Mesenchymal stem cell (in vitro differentiated cells and primary cell): ENCODE data around the gene AP3B1.
A peak's percentile ranks its signal among the peaks of the same experiment; 100 is the strongest.

Experiments used
- DNase-seq: peaks from one replicate; pipeline ENCODE4 v3.0.0-alpha.2; 2013
- H2AFZ ChIP-seq: one replicate; pipeline ENCODE4 v1.6.1; 2013; ENCODE audit warnings: low read depth, mild to moderate bottlenecking, control low read depth, inconsistent platforms, low read length, moderate library complexity
- H2AK5ac ChIP-seq: 2 replicates; pipeline ENCODE4 v1.6.1; 2013; ENCODE audit warnings: low read length, moderate library complexity, mild to moderate bottlenecking, inconsistent platforms; ENCODE audit not compliant: severe bottlenecking
- H2BK120ac ChIP-seq: one replicate; pipeline ENCODE4 v1.6.1; 2013; ENCODE audit warnings: low read depth, mild to moderate bottlenecking, inconsistent platforms, low read length, moderate library complexity
- H2BK12ac ChIP-seq, 2 experiments: one replicate each; pipeline ENCODE4 v1.6.1; 2013; ENCODE audit warnings: inconsistent platforms in 2 of 2, low read length in 2 of 2, mild to moderate bottlenecking in 2 of 2, moderate library complexity in 2 of 2, control low read depth in 1 of 2
- H2BK15ac ChIP-seq: one replicate; pipeline ENCODE4 v1.6.1; 2013; ENCODE audit warnings: mild to moderate bottlenecking, low read depth, inconsistent platforms; ENCODE audit not compliant: poor library complexity, severe bottlenecking
- H2BK5ac ChIP-seq: 2 replicates; pipeline ENCODE4 v1.6.1; 2013; ENCODE audit warnings: low read depth, mild to moderate bottlenecking, low read length, control low read depth, inconsistent platforms; ENCODE audit not compliant: poor library complexity, severe bottlenecking
- H3K14ac ChIP-seq, 2 experiments: one replicate each; pipeline ENCODE4 v1.6.1; 2013; ENCODE audit warnings: inconsistent platforms in 2 of 2, low read length in 2 of 2, control low read depth in 1 of 2, mild to moderate bottlenecking in 1 of 2, moderate library complexity in 1 of 2
- H3K18ac ChIP-seq, 2 experiments: one replicate each; pipeline ENCODE4 v1.6.1; 2013; ENCODE audit warnings: inconsistent platforms in 2 of 2, low read length in 2 of 2, control low read depth in 1 of 2, low read depth in 1 of 2, mild to moderate bottlenecking in 1 of 2
- H3K23ac ChIP-seq, 2 experiments: one replicate each; pipeline ENCODE4 v1.6.1; 2013; ENCODE audit warnings: inconsistent platforms in 2 of 2, low read length in 2 of 2, mild to moderate bottlenecking in 2 of 2, moderate library complexity in 2 of 2, control low read depth in 1 of 2
- H3K27ac ChIP-seq: 2 replicates; pipeline ENCODE4 v1.5.1; 2013; ENCODE audit warnings: mild to moderate bottlenecking, moderate library complexity, low read length, control low read depth, inconsistent platforms; ENCODE audit not compliant: poor library complexity, severe bottlenecking
- H3K27me3 ChIP-seq, 2 experiments: 2 replicates each; pipeline versions ENCODE4 v1.6.1 to v1.7.0; 2013; ENCODE audit warnings: low read length in 2 of 2, mild to moderate bottlenecking in 2 of 2, moderate library complexity in 2 of 2, control low read depth in 1 of 2, inconsistent platforms in 1 of 2; ENCODE audit not compliant: control insufficient read depth in 1 of 2, insufficient read depth in 1 of 2
- H3K36me3 ChIP-seq, 2 experiments: 2 replicates each; pipeline versions ENCODE4 v1.6.1 to v1.7.0; 2013; ENCODE audit warnings: low read length in 2 of 2, control low read depth in 1 of 2, inconsistent platforms in 1 of 2, low read depth in 1 of 2, mild to moderate bottlenecking in 1 of 2; ENCODE audit not compliant: insufficient read depth in 2 of 2, control insufficient read depth in 1 of 2
- H3K4ac ChIP-seq, 2 experiments: one replicate each; pipeline ENCODE4 v1.6.1; 2013; ENCODE audit warnings: inconsistent platforms in 2 of 2, low read length in 2 of 2, mild to moderate bottlenecking in 2 of 2, moderate library complexity in 2 of 2, control low read depth in 1 of 2, low read depth in 1 of 2
- H3K4me1 ChIP-seq: 2 replicates; pipeline ENCODE4 v1.6.1; 2013; ENCODE audit warnings: low read depth, low read length, control low read depth; ENCODE audit not compliant: control insufficient read depth, insufficient read depth
- H3K4me2 ChIP-seq: 2 replicates; pipeline ENCODE4 v1.6.1; 2013; ENCODE audit warnings: low read length, mild to moderate bottlenecking, inconsistent platforms; ENCODE audit not compliant: poor library complexity, severe bottlenecking
- H3K4me3 ChIP-seq, 2 experiments: 2 replicates each; pipeline versions ENCODE4 v1.5.1 to v1.7.0; 2013; ENCODE audit warnings: low read length in 2 of 2, mild to moderate bottlenecking in 2 of 2, control low read depth in 1 of 2, low read depth in 1 of 2; ENCODE audit not compliant: insufficient read depth in 1 of 2
- H3K79me1 ChIP-seq: replicated peaks from 2 replicates; pipeline ENCODE4 v1.6.1; 2013; ENCODE audit warnings: mild to moderate bottlenecking, control low read depth, low read length, inconsistent platforms; ENCODE audit not compliant: poor library complexity, severe bottlenecking
- H3K9ac ChIP-seq: 2 replicates; pipeline ENCODE4 v1.7.0; 2013; ENCODE audit warnings: mild to moderate bottlenecking, low read length, moderate library complexity
- H3K9me3 ChIP-seq: 2 replicates; pipeline ENCODE4 v1.7.0; 2013; ENCODE audit warnings: mild to moderate bottlenecking, low read length; ENCODE audit not compliant: control insufficient read depth
- H4K8ac ChIP-seq: one replicate; pipeline ENCODE4 v1.6.1; 2013; ENCODE audit warnings: inconsistent platforms, mild to moderate bottlenecking, low read length, moderate library complexity
- H4K91ac ChIP-seq: one replicate; pipeline ENCODE4 v1.6.1; 2013; ENCODE audit warnings: mild to moderate bottlenecking, low read length, inconsistent platforms
- WGBS: methylation state at CpG from one replicate; pipeline ENCODE4 v1.1.7; 2013; ENCODE audit warnings: mixed read lengths; 5-methylcytosine and 5-hydroxymethylcytosine counted together

The AP3B1 gene

GRCh38 chr5:77987988-77988387 lies 306.5 kb downstream of the AP3B1 start:
- Histone ChIP-seq H3K27me3 (peaks cover 0 to 9% of the 10 kb centered on the region in 2 experiments), H3K79me1 (peaks cover under 1% of the 10 kb centered on the region), H4K91ac (no peak overlapping the region), H2AK5ac (no peak overlapping the region), H2BK120ac (no peak overlapping the region), H2AFZ (no peak overlapping the region), H3K4me2 (no peak overlapping the region), H3K18ac (no peak overlapping the region), H3K23ac (no peak overlapping the region), H3K4me3 (peak overlapping the region in 1 of 2 experiments; percentile 27), H3K9ac (no peak overlapping the region), H3K4ac (no peak overlapping the region), H3K27ac (no peak overlapping the region), H2BK5ac (no peak overlapping the region), H3K9me3 (no peaks in the 10 kb centered on the region), H2BK12ac (no peak overlapping the region), H3K4me1 (peaks cover 9% of the 10 kb centered on the region), H3K36me3 (peaks cover 3 to 15% of the 10 kb centered on the region in 2 experiments), H2BK15ac (no peak overlapping the region), H3K14ac (no peak overlapping the region), H4K8ac (no peak overlapping the region)
- no peak for DNase-seq
- 94% methylated on average over 19 of the region's 19 CpGs for WGBS

- H3K36me3 ChIP-seq = peaks cover 0 to 13% of the 10 kb centered on the region in 2 experiments
- H3K27ac ChIP-seq = no peak overlapping the region
- 70% methylated on average over 4 of the region's 5 CpGs for WGBS
- no peak overlapping the region for H3K4me2 ChIP-seq
- no peak overlapping the region for H3K23ac ChIP-seq
- H2BK12ac ChIP-seq = no peak overlapping the region
- no peak overlapping the region for H2AFZ ChIP-seq
- no peak overlapping the region for H2BK15ac ChIP-seq
- no peak overlapping the region for H2AK5ac ChIP-seq
- no peak overlapping the region for H3K4ac ChIP-seq
- H2BK120ac ChIP-seq = no peak overlapping the region
- no peak overlapping the region for H4K8ac ChIP-seq
- no peak overlapping the region for H3K9ac ChIP-seq
- peak overlapping the region; percentile 15 for H4K91ac ChIP-seq
- peaks cover 8% of the 10 kb centered on the region for H3K4me1 ChIP-seq
- H3K9me3 ChIP-seq = no peaks in the 10 kb centered on the region
- H3K18ac ChIP-seq = no peak overlapping the region
- H2BK5ac ChIP-seq = no peak overlapping the region
- peaks cover 0 to 9% of the 10 kb centered on the region in 2 experiments for H3K27me3 ChIP-seq
- no peak overlapping the region for H3K14ac ChIP-seq
- H3K4me3 ChIP-seq = no peak overlapping the region
- DNase-seq = no peak
- no peaks in the 10 kb centered on the region for H3K79me1 ChIP-seq
Measured at GRCh38 chr5:77987331-77987730, 307.2 kb downstream of the AP3B1 start.

GRCh38 chr5:77986261-77986660 lies 308.2 kb downstream of the AP3B1 start:
- Histone ChIP-seq H2BK12ac (no peak overlapping the region), H2AK5ac (no peak overlapping the region), H2BK15ac (no peak overlapping the region), H2BK120ac (no peak overlapping the region), H3K4ac (no peak overlapping the region), H3K9ac (no peak overlapping the region), H3K9me3 (no peaks in the 10 kb centered on the region), H3K27ac (no peak overlapping the region), H2AFZ (no peak overlapping the region), H3K4me2 (no peak overlapping the region), H3K27me3 (peaks cover 0 to 16% of the 10 kb centered on the region in 2 experiments), H4K91ac (no peak overlapping the region), H3K14ac (no peak overlapping the region), H3K36me3 (peaks cover 0 to 13% of the 10 kb centered on the region in 2 experiments), H3K4me3 (no peak overlapping the region), H4K8ac (no peak overlapping the region), H3K4me1 (peaks cover 5% of the 10 kb centered on the region), H3K18ac (no peak overlapping the region), H3K23ac (no peak overlapping the region), H3K79me1 (no peaks in the 10 kb centered on the region), H2BK5ac (no peak overlapping the region)
- no peak for DNase-seq
- WGBS = 97% methylated on average over 6 of the region's 6 CpGs

GRCh38 chr5:77985247-77985646 lies 309.3 kb downstream of the AP3B1 start:
- no peak overlapping the region for H2BK5ac ChIP-seq
- no peak overlapping the region for H2BK15ac ChIP-seq
- WGBS = 84% methylated on average over 3 of the region's 3 CpGs
- H3K18ac ChIP-seq = no peak overlapping the region
- no peak overlapping the region for H2BK120ac ChIP-seq
- H3K79me1 ChIP-seq = no peaks in the 10 kb centered on the region
- H3K9ac ChIP-seq = no peak overlapping the region
- no peak for DNase-seq
- H3K9me3 ChIP-seq = no peaks in the 10 kb centered on the region
- peaks cover 0 to 8% of the 10 kb centered on the region in 2 experiments for H3K36me3 ChIP-seq
- H3K27ac ChIP-seq = no peak overlapping the region
- H3K4me1 ChIP-seq = peaks cover 2% of the 10 kb centered on the region
- no peak overlapping the region for H2AFZ ChIP-seq
- H3K14ac ChIP-seq = no peak overlapping the region
- H4K91ac ChIP-seq = no peak overlapping the region
- no peak overlapping the region for H3K4me2 ChIP-seq
- H3K27me3 ChIP-seq = peaks cover 0 to 23% of the 10 kb centered on the region in 2 experiments
- H3K4ac ChIP-seq = no peak overlapping the region
- no peak overlapping the region for H2BK12ac ChIP-seq
- no peak overlapping the region for H3K4me3 ChIP-seq
- H2AK5ac ChIP-seq = no peak overlapping the region
- H3K23ac ChIP-seq = no peak overlapping the region
- no peak overlapping the region for H4K8ac ChIP-seq
